Activated T-helper 1 cell treated with anti-CD3 and anti-CD28 coated beads, Interleukin-12 subunit alpha, Interleukin-12 subunit beta, Interleukin-2, Interleukin-4 antibody, amounts not matched to agents 30 ng/mL and 10 ng/mL and 1 ng/mL, durations not matched to agents 14 hours and 24 hours and 36 hours (primary cell): Measurements from ENCODE around the gene ATPAF2. TPM values are rescaled to one million over a fixed set of nuclear protein-coding genes. Genes with fewer than 3 reads are reported as not detected.
A peak's percentile ranks its signal among the peaks of the same experiment; 100 is the strongest.

ENCODE experiments used
- DNase-seq: peaks from one replicate; pipeline ENCODE4 v3.0.0; 2021; ENCODE audit warnings: low spot score
- H3K27ac Mint-ChIP-seq: one replicate; pipeline ENCODE4 v1.8.0; 2021; ENCODE audit warnings: mild to moderate bottlenecking, mixed read lengths
- H3K27me3 Mint-ChIP-seq: one replicate; pipeline ENCODE4 v1.8.0; 2022; ENCODE audit warnings: mild to moderate bottlenecking, moderate library complexity, mixed read lengths; ENCODE audit not compliant: insufficient read depth
- H3K36me3 Mint-ChIP-seq: one replicate; pipeline ENCODE4 v1.8.0; 2021; ENCODE audit warnings: low read depth, mixed read lengths
- H3K4me1 Mint-ChIP-seq: one replicate; pipeline ENCODE4 v1.8.0; 2021; ENCODE audit warnings: low read depth, mixed read lengths
- H3K4me3 Mint-ChIP-seq: one replicate; pipeline ENCODE4 v1.8.0; 2021; ENCODE audit warnings: mild to moderate bottlenecking, moderate library complexity, mixed read lengths
- H3K9me3 Mint-ChIP-seq: one replicate; pipeline ENCODE4 v1.8.0; 2021; ENCODE audit warnings: mixed read lengths
- intact Hi-C: fragments of 100-400 bp; cut with micrococcal nuclease; formaldehyde crosslinking; loops from one replicate; pipeline ENCODE4 v1.15.1; 2024
- total RNA-seq: library from RNA; stranded (reverse); gene quantifications from 2 replicates; pipeline ENCODE4 v1.2.3, GENCODE V29; 2022

Gene ATPAF2
- total RNA-seq, 1 donor from 2014 or later: 34.9 TPM

GRCh38 chr17:17970699-17971430 is 68.1 kb downstream of the ATPAF2 start:
- H3K4me1 Mint-ChIP-seq: peaks cover 50% of the 10 kb centered on the region
- peaks cover 1% of the 10 kb centered on the region for H3K27me3 Mint-ChIP-seq
- intact Hi-C loops: loop anchor here (5.0 to 10.0 kb wide), 3 partner anchors 211 to 476 kb away; partner anchors contain the start of genes ALKBH5, RAI1 and RASD1
- peak overlapping the region; percentile 85 for H3K4me3 Mint-ChIP-seq
- H3K9me3 Mint-ChIP-seq: no peaks in the 10 kb centered on the region
- H3K36me3 Mint-ChIP-seq: peaks cover 2% of the 10 kb centered on the region
- peak overlapping the region; percentile 71 for H3K27ac Mint-ChIP-seq
- no peak for DNase-seq

Other genes starting within 250 kb of the ATPAF2 start
- gene SREBF1, start 202.2 kb downstream of the ATPAF2 start, total RNA-seq: 167 and 172 TPM in 2 replicates
- 9.3 and 10.2 TPM in 2 replicates for gene TOM1L2, start 66.8 kb downstream of the ATPAF2 start, total RNA-seq
- not detected in 2 replicates for gene DRC3, start 66.3 kb downstream of the ATPAF2 start, total RNA-seq
- gene GID4, start 240 bp upstream of the ATPAF2 start, total RNA-seq: 9.6 and 10.0 TPM in 2 replicates
- gene DRG2, start 48.8 kb upstream of the ATPAF2 start, total RNA-seq: 67.5 and 69.2 TPM in 2 replicates
- gene MYO15A, start 69.6 kb upstream of the ATPAF2 start, total RNA-seq: 0.31 and 0.34 TPM in 2 replicates
- 127 and 128 TPM in 2 replicates for gene ALKBH5, start 144.7 kb upstream of the ATPAF2 start, total RNA-seq
- gene LLGL1, start 186.5 kb upstream of the ATPAF2 start, total RNA-seq: 22.6 and 23.4 TPM in 2 replicates
- 268 and 275 TPM in 2 replicates for gene FLII, start 219.6 kb upstream of the ATPAF2 start, total RNA-seq
- 5.8 and 7.0 TPM in 2 replicates for gene MIEF2, start 221.5 kb upstream of the ATPAF2 start, total RNA-seq